Liver (tissue), 9 donors: ENCODE results near the gene ANKDD1B. TPM values are rescaled to one million over a fixed set of nuclear protein-coding genes. Genes with fewer than 3 reads are reported as not detected.

Experiments used
- DNase-seq: peaks from one replicate; pipeline ENCODE4 v3.0.0-alpha.2; 2017; ENCODE audit warnings: low spot score
- H3K27ac ChIP-seq, 2 donors: one replicate each; pipeline ENCODE4 v1.7.0; 2013; ENCODE audit warnings: inconsistent platforms in 2 of 2, low read length in 2 of 2, control low read depth in 1 of 2, low read depth in 1 of 2, mild to moderate bottlenecking in 1 of 2
- H3K27me3 ChIP-seq, 4 donors: one replicate each; pipeline versions ENCODE4 v1.6.1 to v1.7.0; 2013; ENCODE audit warnings: low read length in 3 of 4, inconsistent platforms in 1 of 4, mild to moderate bottlenecking in 1 of 4, moderate library complexity in 1 of 4; ENCODE audit not compliant: control insufficient read depth in 4 of 4, insufficient read depth in 4 of 4
- H3K36me3 ChIP-seq, 4 donors: one replicate each; pipeline versions ENCODE4 v1.6.1 to v1.7.0; 2013; ENCODE audit warnings: low read length in 3 of 4, mild to moderate bottlenecking in 3 of 4, low read depth in 1 of 4, moderate library complexity in 1 of 4; ENCODE audit not compliant: control insufficient read depth in 4 of 4, insufficient read depth in 3 of 4
- H3K4me1 ChIP-seq, 4 donors: one replicate each; pipeline versions ENCODE4 v1.6.1 to v1.7.0; 2013; ENCODE audit warnings: low read length in 3 of 4, mild to moderate bottlenecking in 3 of 4, moderate library complexity in 1 of 4; ENCODE audit not compliant: control insufficient read depth in 4 of 4, insufficient read depth in 4 of 4
- H3K4me3 ChIP-seq, 3 donors: one replicate each; pipeline versions ENCODE4 v1.6.1 to v1.7.0; 2013; ENCODE audit warnings: low read length in 3 of 3, control low read depth in 1 of 3, low read depth in 1 of 3, mild to moderate bottlenecking in 1 of 3
- H3K9ac ChIP-seq, 2 donors: one replicate each; pipeline ENCODE4 v1.7.0; 2013; ENCODE audit warnings: low read length in 2 of 2, mild to moderate bottlenecking in 2 of 2, moderate library complexity in 2 of 2, control low read depth in 1 of 2, low read depth in 1 of 2
- H3K9me3 ChIP-seq, 4 donors: one replicate each; pipeline versions ENCODE4 v1.6.1 to v1.7.0; 2013; ENCODE audit warnings: low read length in 3 of 4; ENCODE audit not compliant: control insufficient read depth in 4 of 4
- EGR1 ChIP-seq, 2 donors: IDR thresholded peaks; 2 replicates each; pipeline ENCODE4 v1.6.1; 2016 to 2018; ENCODE audit warnings: antibody characterized with exemption in 2 of 2, low read depth in 2 of 2
- FOXA1 ChIP-seq: IDR thresholded peaks from 2 replicates; pipeline ENCODE4 v1.6.1; 2016; ENCODE audit warnings: antibody characterized with exemption
- FOXA2 ChIP-seq: IDR thresholded peaks from 2 replicates; pipeline ENCODE4 v1.6.1; 2016; ENCODE audit warnings: antibody characterized with exemption
- GABPA ChIP-seq, 2 donors: IDR thresholded peaks in 1 of 2; conservative IDR thresholded peaks in 1 of 2; 2 replicates each; pipeline ENCODE4 v1.6.1; 2016; ENCODE audit warnings: antibody characterized with exemption in 2 of 2, mild to moderate bottlenecking in 1 of 2, moderate library complexity in 1 of 2
- HNF4A ChIP-seq, 2 donors: conservative IDR thresholded peaks; 2 replicates each; pipeline ENCODE4 v1.6.1; 2016; ENCODE audit warnings: antibody characterized with exemption in 2 of 2, mild to moderate bottlenecking in 2 of 2
- HNF4G ChIP-seq: IDR thresholded peaks from 2 replicates; pipeline ENCODE4 v1.6.1; 2016; ENCODE audit warnings: antibody characterized with exemption
- JUND ChIP-seq, 2 donors: IDR thresholded peaks; 2 replicates each; pipeline ENCODE4 v1.6.1; 2016; ENCODE audit warnings: antibody characterized with exemption in 2 of 2
- NR2F2 ChIP-seq: IDR thresholded peaks from 2 replicates; pipeline ENCODE4 v1.6.1; 2016; ENCODE audit warnings: antibody characterized with exemption
- RAD21 ChIP-seq, 2 donors: IDR thresholded peaks; 2 replicates each; pipeline ENCODE4 v1.6.1; 2016; ENCODE audit warnings: antibody characterized with exemption in 2 of 2, mild to moderate bottlenecking in 2 of 2
- RXRA ChIP-seq, 2 donors: IDR thresholded peaks; 2 replicates each; pipeline ENCODE4 v1.6.1; 2017 to 2018; ENCODE audit warnings: antibody characterized with exemption in 2 of 2, mild to moderate bottlenecking in 1 of 2
- SP1 ChIP-seq: IDR thresholded peaks from 2 replicates; pipeline ENCODE4 v1.6.1; 2018; ENCODE audit warnings: antibody characterized with exemption, mild to moderate bottlenecking
- TAF1 ChIP-seq: conservative IDR thresholded peaks from 2 replicates; pipeline ENCODE4 v1.6.1; 2016; ENCODE audit warnings: antibody characterized with exemption, mild to moderate bottlenecking
- YY1 ChIP-seq: IDR thresholded peaks from 2 replicates; pipeline ENCODE4 v1.6.1; 2016; ENCODE audit warnings: antibody characterized with exemption, mild to moderate bottlenecking
- WGBS: extraction: QIAGEN DNeasy Blood & Tissue Kit; methylation state at CpG from one replicate; pipeline ENCODE4 v1.1.7; 2013; 5-methylcytosine and 5-hydroxymethylcytosine counted together
- polyA plus RNA-seq, 2 donors: library from polyadenylated mRNA; stranded (reverse) in 1 of 2; unstranded in 1 of 2; fragments of 200-250 nt in 1 of 2; fragments of >200 nt in 1 of 2; fragmentation: Nextera tagmentation in 1 of 2; extraction: Ambion mirVana in 1 of 2; gene quantifications; one replicate each; pipeline versions ENCODE4 v1.2.1 to v1.2.3, GENCODE V29; 2013 to 2015
- total RNA-seq, 2 donors: library from RNA; depleted of rRNA; stranded (reverse); fragments of >200 nt; gene quantifications; one replicate each; pipeline ENCODE4 v1.2.3, GENCODE V29; 2014
- TF ChIP-seq, protein P1 (sequence below): fragments of 150-350 bp; IDR thresholded peaks from 2 replicates; pipeline ENCODE4 v1.5.1; 2017; ENCODE audit warnings: improper control_type of control experiment, low read depth, low read length; ENCODE audit not compliant: missing input control
- TF ChIP-seq, protein P2 (sequence below): IDR thresholded peaks from 2 replicates; pipeline ENCODE4 v1.6.1; 2016; ENCODE audit warnings: antibody characterized with exemption
- TF ChIP-seq, protein P3 (sequence below): IDR thresholded peaks from 2 replicates; pipeline ENCODE4 v1.6.1; 2016; ENCODE audit warnings: antibody characterized with exemption, mild to moderate bottlenecking
- TF ChIP-seq, protein P4 (sequence below): IDR thresholded peaks from 2 replicates; pipeline ENCODE4 v1.6.1; 2016; ENCODE audit warnings: antibody characterized with exemption
- TF ChIP-seq, protein P5 (sequence below): IDR thresholded peaks from 2 replicates; pipeline ENCODE4 v1.6.1; 2016; ENCODE audit warnings: antibody characterized with exemption
- donor health status: healthy.
- donor health status: healthy.
- donor health status: healthy.
- donor health status: healthy.
- donor health status: healthy.

Gene ANKDD1B
- total and polyA plus RNA-seq, 4 donors, result 0.05 to 1.4 (median 0.52) TPM

DNA sequence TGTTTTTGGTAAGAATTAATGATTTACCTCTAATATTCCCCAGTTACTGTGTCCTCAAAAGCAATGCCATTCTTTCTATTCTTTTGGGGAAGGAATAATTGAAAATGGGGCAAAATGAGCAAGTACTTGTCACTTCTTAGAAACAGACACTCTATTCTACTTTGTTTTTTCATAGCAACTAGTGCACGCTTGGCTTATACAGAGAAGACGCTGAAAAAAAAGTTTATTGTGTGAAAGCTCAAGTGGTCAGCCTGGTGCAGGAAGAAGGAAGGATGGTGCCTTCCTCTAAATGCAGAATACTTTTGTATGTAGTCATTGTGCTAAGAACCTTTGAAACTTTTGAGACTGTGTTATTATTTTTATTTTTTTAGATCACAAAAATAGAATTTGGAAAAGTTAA, 29.6 kb downstream of the ANKDD1B start:
- no peaks in the 10 kb centered on the region for H3K36me3 ChIP-seq
- no peak for TF ChIP-seq HNF4A (conservative IDR thresholded peaks at IDR 0.05)
- TF ChIP-seq, protein P1, sequence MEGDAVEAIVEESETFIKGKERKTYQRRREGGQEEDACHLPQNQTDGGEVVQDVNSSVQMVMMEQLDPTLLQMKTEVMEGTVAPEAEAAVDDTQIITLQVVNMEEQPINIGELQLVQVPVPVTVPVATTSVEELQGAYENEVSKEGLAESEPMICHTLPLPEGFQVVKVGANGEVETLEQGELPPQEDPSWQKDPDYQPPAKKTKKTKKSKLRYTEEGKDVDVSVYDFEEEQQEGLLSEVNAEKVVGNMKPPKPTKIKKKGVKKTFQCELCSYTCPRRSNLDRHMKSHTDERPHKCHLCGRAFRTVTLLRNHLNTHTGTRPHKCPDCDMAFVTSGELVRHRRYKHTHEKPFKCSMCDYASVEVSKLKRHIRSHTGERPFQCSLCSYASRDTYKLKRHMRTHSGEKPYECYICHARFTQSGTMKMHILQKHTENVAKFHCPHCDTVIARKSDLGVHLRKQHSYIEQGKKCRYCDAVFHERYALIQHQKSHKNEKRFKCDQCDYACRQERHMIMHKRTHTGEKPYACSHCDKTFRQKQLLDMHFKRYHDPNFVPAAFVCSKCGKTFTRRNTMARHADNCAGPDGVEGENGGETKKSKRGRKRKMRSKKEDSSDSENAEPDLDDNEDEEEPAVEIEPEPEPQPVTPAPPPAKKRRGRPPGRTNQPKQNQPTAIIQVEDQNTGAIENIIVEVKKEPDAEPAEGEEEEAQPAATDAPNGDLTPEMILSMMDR, result no peak
- TF ChIP-seq, protein P2, sequence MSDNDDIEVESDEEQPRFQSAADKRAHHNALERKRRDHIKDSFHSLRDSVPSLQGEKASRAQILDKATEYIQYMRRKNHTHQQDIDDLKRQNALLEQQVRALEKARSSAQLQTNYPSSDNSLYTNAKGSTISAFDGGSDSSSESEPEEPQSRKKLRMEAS, result no peak
- no peak for TF ChIP-seq EGR1 (IDR thresholded peaks at IDR 0.05; ENCODE audit: low read depth in 2 of 2)
- no peak for TF ChIP-seq RXRA (IDR thresholded peaks at IDR 0.05)
- no peak for TF ChIP-seq JUND (IDR thresholded peaks at IDR 0.05)
- TF ChIP-seq, protein P3, sequence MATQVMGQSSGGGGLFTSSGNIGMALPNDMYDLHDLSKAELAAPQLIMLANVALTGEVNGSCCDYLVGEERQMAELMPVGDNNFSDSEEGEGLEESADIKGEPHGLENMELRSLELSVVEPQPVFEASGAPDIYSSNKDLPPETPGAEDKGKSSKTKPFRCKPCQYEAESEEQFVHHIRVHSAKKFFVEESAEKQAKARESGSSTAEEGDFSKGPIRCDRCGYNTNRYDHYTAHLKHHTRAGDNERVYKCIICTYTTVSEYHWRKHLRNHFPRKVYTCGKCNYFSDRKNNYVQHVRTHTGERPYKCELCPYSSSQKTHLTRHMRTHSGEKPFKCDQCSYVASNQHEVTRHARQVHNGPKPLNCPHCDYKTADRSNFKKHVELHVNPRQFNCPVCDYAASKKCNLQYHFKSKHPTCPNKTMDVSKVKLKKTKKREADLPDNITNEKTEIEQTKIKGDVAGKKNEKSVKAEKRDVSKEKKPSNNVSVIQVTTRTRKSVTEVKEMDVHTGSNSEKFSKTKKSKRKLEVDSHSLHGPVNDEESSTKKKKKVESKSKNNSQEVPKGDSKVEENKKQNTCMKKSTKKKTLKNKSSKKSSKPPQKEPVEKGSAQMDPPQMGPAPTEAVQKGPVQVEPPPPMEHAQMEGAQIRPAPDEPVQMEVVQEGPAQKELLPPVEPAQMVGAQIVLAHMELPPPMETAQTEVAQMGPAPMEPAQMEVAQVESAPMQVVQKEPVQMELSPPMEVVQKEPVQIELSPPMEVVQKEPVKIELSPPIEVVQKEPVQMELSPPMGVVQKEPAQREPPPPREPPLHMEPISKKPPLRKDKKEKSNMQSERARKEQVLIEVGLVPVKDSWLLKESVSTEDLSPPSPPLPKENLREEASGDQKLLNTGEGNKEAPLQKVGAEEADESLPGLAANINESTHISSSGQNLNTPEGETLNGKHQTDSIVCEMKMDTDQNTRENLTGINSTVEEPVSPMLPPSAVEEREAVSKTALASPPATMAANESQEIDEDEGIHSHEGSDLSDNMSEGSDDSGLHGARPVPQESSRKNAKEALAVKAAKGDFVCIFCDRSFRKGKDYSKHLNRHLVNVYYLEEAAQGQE, result no peak
- TF ChIP-seq HNF4G, result no peak
- no peak for TF ChIP-seq RAD21 (IDR thresholded peaks at IDR 0.05)
- no peak for TF ChIP-seq FOXA1
- no peak for TF ChIP-seq YY1
- TF ChIP-seq SP1, result no peak
- TF ChIP-seq, protein P4, sequence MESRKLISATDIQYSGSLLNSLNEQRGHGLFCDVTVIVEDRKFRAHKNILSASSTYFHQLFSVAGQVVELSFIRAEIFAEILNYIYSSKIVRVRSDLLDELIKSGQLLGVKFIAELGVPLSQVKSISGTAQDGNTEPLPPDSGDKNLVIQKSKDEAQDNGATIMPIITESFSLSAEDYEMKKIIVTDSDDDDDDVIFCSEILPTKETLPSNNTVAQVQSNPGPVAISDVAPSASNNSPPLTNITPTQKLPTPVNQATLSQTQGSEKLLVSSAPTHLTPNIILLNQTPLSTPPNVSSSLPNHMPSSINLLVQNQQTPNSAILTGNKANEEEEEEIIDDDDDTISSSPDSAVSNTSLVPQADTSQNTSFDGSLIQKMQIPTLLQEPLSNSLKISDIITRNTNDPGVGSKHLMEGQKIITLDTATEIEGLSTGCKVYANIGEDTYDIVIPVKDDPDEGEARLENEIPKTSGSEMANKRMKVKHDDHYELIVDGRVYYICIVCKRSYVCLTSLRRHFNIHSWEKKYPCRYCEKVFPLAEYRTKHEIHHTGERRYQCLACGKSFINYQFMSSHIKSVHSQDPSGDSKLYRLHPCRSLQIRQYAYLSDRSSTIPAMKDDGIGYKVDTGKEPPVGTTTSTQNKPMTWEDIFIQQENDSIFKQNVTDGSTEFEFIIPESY, result no peak
- no peak for TF ChIP-seq TAF1
- TF ChIP-seq, protein P5, sequence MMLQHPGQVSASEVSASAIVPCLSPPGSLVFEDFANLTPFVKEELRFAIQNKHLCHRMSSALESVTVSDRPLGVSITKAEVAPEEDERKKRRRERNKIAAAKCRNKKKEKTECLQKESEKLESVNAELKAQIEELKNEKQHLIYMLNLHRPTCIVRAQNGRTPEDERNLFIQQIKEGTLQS, result no peak
- no peak for TF ChIP-seq NR2F2
- TF ChIP-seq GABPA (IDR thresholded peaks at IDR 0.05 in 1 of 2, conservative IDR thresholded peaks at IDR 0.05 in 1 of 2), result no peak
- TF ChIP-seq FOXA2, result no peak
- no peaks in the 10 kb centered on the region for H3K27me3 ChIP-seq
- DNase-seq, result no peak
- no peaks in the 10 kb centered on the region for H3K4me1 ChIP-seq
- 90% methylated on average over 2 of the region's 2 CpGs for WGBS
- H3K9ac ChIP-seq, result no peak overlapping the region
- no peak overlapping the region for H3K27ac ChIP-seq
- no peaks in the 10 kb centered on the region for H3K9me3 ChIP-seq
- no peak overlapping the region for H3K4me3 ChIP-seq
